Hepatocyte (in vitro differentiated cells): ENCODE data around the gene FBXO42. TPM values are rescaled to one million over a fixed set of nuclear protein-coding genes. Genes with fewer than 3 reads are reported as not detected.

Experiments
- DNase-seq: peaks from one replicate; pipeline ENCODE4 v3.0.0-alpha.2; 2016; ENCODE audit warnings: low spot score
- H2AFZ ChIP-seq: fragments of 200-600 bp; sonication (generic); 2 replicates; pipeline ENCODE4 v1.6.0; 2016; ENCODE audit warnings: antibody characterized with exemption, mild to moderate bottlenecking
- H3K27ac ChIP-seq: fragments of 200-600 bp; sonication (generic); 2 replicates; pipeline ENCODE4 v1.5.1; 2016; ENCODE audit warnings: mild to moderate bottlenecking
- H3K27me3 ChIP-seq: fragments of 200-600 bp; sonication (generic); 2 replicates; pipeline ENCODE4 v1.6.1; 2016
- H3K36me3 ChIP-seq: fragments of 200-600 bp; sonication (generic); replicated peaks from 2 replicates; pipeline ENCODE4 v1.5.1; 2016; ENCODE audit warnings: low read depth; ENCODE audit not compliant: insufficient read depth
- H3K4me1 ChIP-seq: fragments of 200-600 bp; sonication (generic); 2 replicates; pipeline ENCODE4 v1.5.1; 2016; ENCODE audit warnings: mild to moderate bottlenecking, moderate library complexity; ENCODE audit not compliant: insufficient read depth
- H3K4me2 ChIP-seq: fragments of 200-600 bp; sonication (generic); 2 replicates; pipeline ENCODE4 v1.6.0; 2016
- H3K4me3 ChIP-seq: fragments of 200-600 bp; sonication (generic); 2 replicates; pipeline ENCODE4 v1.5.1; 2016; ENCODE audit warnings: mild to moderate bottlenecking
- H3K79me2 ChIP-seq: fragments of 200-600 bp; sonication (generic); 2 replicates; pipeline ENCODE4 v1.6.0; 2017; ENCODE audit warnings: mild to moderate bottlenecking
- H3K9me2 ChIP-seq: fragments of 200-600 bp; sonication (generic); replicated peaks from 2 replicates; pipeline ENCODE4 v1.6.0; 2017; ENCODE audit warnings: mild to moderate bottlenecking; ENCODE audit not compliant: insufficient read depth
- H3K9me3 ChIP-seq: fragments of 200-600 bp; sonication (generic); 2 replicates; pipeline ENCODE4 v1.5.1; 2016; ENCODE audit warnings: low read depth, mild to moderate bottlenecking
- H4K20me1 ChIP-seq: fragments of 200-600 bp; sonication (generic); 2 replicates; pipeline ENCODE4 v1.6.0; 2016; ENCODE audit warnings: mild to moderate bottlenecking; ENCODE audit not compliant: insufficient read depth, poor library complexity, severe bottlenecking
- EZH2 ChIP-seq: fragments of 200-600 bp; sonication (generic); IDR thresholded peaks from 2 replicates; pipeline ENCODE4 v1.6.1; 2016; ENCODE audit warnings: antibody characterized with exemption, mild to moderate bottlenecking, borderline replicate concordance
- EZH2phosphoT487 ChIP-seq: fragments of 200-600 bp; sonication (generic); IDR thresholded peaks from one replicate; pipeline ENCODE4 v1.6.1; 2018; ENCODE audit warnings: antibody characterized with exemption, mild to moderate bottlenecking, low read depth, moderate library complexity; ENCODE audit not compliant: unreplicated experiment, severe bottlenecking
- WGBS: methylation state at CpG from one replicate; pipeline ENCODE4 v1.1.6; 2016; ENCODE audit warnings: low lambda C conversion rate; ENCODE audit errors: missing lambda C conversion rate; 5-methylcytosine and 5-hydroxymethylcytosine counted together
- polyA plus RNA-seq: library from polyadenylated mRNA; unstranded; fragments of >200 nt; fragmentation: Nextera tagmentation; extraction: Ambion mirVana; gene quantifications from 2 replicates; pipeline ENCODE4 v1.2.1, GENCODE V29; 2016
- total RNA-seq: library from RNA; depleted of rRNA; stranded (reverse); fragments of >200 nt; gene quantifications from 2 replicates; pipeline ENCODE4 v1.2.3, GENCODE V29; 2014
- TF ChIP-seq, protein P1 (sequence below): fragments of 200-600 bp; sonication (generic); IDR thresholded peaks from 2 replicates; pipeline ENCODE4 v1.5.1; 2016; ENCODE audit warnings: antibody characterized with exemption, mild to moderate bottlenecking; ENCODE audit not compliant: poor library complexity

FBXO42 gene
- total and polyA plus RNA-seq, 2 experiments from 2014 or later: 19.5 to 21.1 TPM

DNA sequence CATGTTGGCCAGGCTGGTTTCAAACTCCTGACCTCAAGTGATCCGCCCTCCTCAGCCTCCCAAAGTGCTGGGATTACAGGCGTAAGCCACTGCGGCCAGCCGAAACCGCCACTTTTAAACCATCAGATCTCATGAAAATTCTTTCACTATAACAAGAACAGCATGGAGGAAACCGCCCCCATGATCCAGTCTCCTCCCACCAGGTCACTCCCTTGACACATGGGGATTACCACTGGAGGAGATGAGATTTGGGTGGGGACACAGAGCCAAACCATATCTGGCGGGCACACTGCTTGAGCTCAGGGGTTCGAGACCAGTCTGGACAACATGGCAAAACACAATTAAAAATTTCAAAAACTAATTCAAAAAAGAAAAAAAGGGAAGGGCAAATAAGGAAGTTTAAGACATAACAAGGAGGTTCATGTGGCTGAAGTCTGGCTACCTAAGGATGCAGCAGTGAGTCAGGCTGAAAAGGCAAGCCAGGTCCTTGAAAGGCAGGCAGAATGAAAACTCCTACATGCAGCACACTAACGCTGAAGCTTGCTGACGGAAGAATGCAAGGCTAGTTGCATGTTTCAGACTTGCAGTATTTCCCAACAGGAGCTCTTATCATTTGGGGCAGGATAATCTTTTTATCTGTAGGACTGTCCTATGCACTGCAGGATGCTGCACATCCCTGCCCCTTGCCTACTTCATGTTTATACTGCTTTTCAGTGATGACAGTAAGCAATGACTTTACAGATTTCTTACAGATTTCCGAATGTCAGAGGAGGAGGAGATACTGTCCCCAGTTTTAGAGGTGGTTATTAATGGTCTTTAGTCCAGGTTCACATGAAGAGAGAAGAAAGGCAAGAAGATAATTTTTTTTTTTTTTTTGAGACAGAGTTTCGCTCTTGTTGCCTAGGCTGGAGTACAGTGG is 49.3 kb downstream of the FBXO42 start:
- 90% methylated on average over 12 of the region's 12 CpGs for WGBS
- H3K4me2 ChIP-seq: no peak overlapping the region
- peaks cover 3% of the 10 kb centered on the region for H3K79me2 ChIP-seq
- TF ChIP-seq EZH2 (no peak), EZH2phosphoT487 (no peak)
- TF ChIP-seq, protein P1, sequence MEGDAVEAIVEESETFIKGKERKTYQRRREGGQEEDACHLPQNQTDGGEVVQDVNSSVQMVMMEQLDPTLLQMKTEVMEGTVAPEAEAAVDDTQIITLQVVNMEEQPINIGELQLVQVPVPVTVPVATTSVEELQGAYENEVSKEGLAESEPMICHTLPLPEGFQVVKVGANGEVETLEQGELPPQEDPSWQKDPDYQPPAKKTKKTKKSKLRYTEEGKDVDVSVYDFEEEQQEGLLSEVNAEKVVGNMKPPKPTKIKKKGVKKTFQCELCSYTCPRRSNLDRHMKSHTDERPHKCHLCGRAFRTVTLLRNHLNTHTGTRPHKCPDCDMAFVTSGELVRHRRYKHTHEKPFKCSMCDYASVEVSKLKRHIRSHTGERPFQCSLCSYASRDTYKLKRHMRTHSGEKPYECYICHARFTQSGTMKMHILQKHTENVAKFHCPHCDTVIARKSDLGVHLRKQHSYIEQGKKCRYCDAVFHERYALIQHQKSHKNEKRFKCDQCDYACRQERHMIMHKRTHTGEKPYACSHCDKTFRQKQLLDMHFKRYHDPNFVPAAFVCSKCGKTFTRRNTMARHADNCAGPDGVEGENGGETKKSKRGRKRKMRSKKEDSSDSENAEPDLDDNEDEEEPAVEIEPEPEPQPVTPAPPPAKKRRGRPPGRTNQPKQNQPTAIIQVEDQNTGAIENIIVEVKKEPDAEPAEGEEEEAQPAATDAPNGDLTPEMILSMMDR: no peak
- peak overlapping the region; percentile 9 for H3K27ac ChIP-seq
- no peaks in the 10 kb centered on the region for H3K4me1 ChIP-seq
- H3K9me3 ChIP-seq: no peaks in the 10 kb centered on the region
- no peaks in the 10 kb centered on the region for H4K20me1 ChIP-seq
- peak; percentile 14 for DNase-seq
- H3K9me2 ChIP-seq: no peaks in the 10 kb centered on the region
- no peak overlapping the region for H3K4me3 ChIP-seq
- H2AFZ ChIP-seq: no peak overlapping the region
- H3K27me3 ChIP-seq: no peaks in the 10 kb centered on the region
- H3K36me3 ChIP-seq: no peaks in the 10 kb centered on the region

DNA sequence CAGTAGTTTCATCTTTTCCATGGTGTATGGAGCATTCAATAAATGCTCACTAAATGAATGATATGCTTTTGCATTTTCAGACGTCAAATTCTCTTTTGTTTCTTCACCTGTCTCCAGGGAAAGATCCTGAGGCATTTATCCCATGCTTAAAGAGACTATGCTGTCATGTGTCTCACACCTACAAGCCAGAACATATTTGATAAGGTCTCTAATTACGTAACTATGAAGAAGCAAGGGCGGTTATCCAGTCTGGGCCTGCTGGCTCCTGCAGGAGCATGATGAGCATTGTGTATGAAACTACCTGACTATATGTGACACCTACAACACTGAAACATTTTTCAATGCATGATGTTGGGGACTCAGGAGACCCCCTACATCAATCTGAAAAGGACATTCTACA is 51.8 kb downstream of the FBXO42 start:
- Histone ChIP-seq H3K4me2 (no peak overlapping the region), H2AFZ (no peak overlapping the region), H3K36me3 (no peaks in the 10 kb centered on the region)

DNA sequence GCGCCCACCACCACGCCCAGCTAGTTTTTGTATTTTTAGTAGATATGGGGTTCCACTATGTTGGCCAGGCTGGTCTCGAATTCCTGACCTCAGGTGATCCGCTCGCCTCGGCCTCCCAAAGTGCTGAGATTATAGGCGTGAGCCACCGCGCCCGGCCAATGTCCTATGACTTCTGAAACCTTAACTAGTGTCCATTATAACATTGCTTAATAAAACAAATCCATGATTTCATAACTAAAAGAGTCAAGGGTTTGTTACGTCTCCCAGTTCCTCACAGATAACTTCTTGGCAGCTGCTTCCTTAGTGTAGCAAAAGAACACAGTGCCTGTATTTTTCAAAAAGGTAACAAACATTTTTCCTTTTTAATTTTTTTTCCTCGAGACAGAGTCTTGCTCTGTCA is 53.6 kb downstream of the FBXO42 start:
- 95% methylated on average over 12 of the region's 12 CpGs for WGBS
- Histone ChIP-seq H3K27ac (no peak overlapping the region), H3K4me2 (no peak overlapping the region), H2AFZ (no peak overlapping the region), H3K4me1 (no peaks in the 10 kb centered on the region), H3K9me3 (no peaks in the 10 kb centered on the region), H3K9me2 (no peaks in the 10 kb centered on the region), H4K20me1 (no peaks in the 10 kb centered on the region), H3K36me3 (no peaks in the 10 kb centered on the region), H3K79me2 (peaks cover 8% of the 10 kb centered on the region), H3K27me3 (no peaks in the 10 kb centered on the region), H3K4me3 (no peak overlapping the region)
- TF ChIP-seq, protein P1: no peak
- TF ChIP-seq EZH2: no peak
- TF ChIP-seq EZH2phosphoT487: no peak
- no peak for DNase-seq

More for the DNA sequence above, 51.8 kb downstream of the FBXO42 start:
- Histone ChIP-seq H3K27ac (no peak overlapping the region), H4K20me1 (no peaks in the 10 kb centered on the region), H3K79me2 (peaks cover 5% of the 10 kb centered on the region), H3K4me1 (no peaks in the 10 kb centered on the region), H3K9me3 (no peaks in the 10 kb centered on the region), H3K4me3 (no peak overlapping the region), H3K27me3 (no peaks in the 10 kb centered on the region), H3K9me2 (no peaks in the 10 kb centered on the region)
- 92% methylated on average over 3 of the region's 3 CpGs for WGBS
- no peak for TF ChIP-seq EZH2
- TF ChIP-seq EZH2phosphoT487: no peak
- TF ChIP-seq, protein P1: no peak
- DNase-seq: no peak
